ENCODE measurements around the gene TEDDM1. TPM values are rescaled to one million over a fixed set of nuclear protein-coding genes. Genes with fewer than 3 reads are reported as not detected.

The TEDDM1 gene
- total RNA-seq, 2 donors from 2014 or later = not detected

- H3K4me3 ChIP-seq = peak overlapping the region; percentile 76 to 87
- no peak for TF ChIP-seq CTCF (IDR thresholded peaks at IDR 0.05)
- H3K27ac ChIP-seq = peak overlapping the region; percentile 98 to 99
- H3K4me1 ChIP-seq = peaks cover 0 to 36% of the 10 kb centered on the region in 2 donors
- no peaks in the 10 kb centered on the region for H3K9me3 ChIP-seq
- no peaks in the 10 kb centered on the region for H3K27me3 ChIP-seq
- H3K36me3 ChIP-seq = peaks cover 15% of the 10 kb centered on the region
- DNase-seq (ENCODE audit: low spot score) = peak; percentile 62
Measured at GRCh38 chr1:182392050-182393028, 8.1 kb downstream of the TEDDM1 start.

- H3K4me1 ChIP-seq = peaks cover 0 to 38% of the 10 kb centered on the region in 2 donors
- peak; percentile 95 for DNase-seq (ENCODE audit: low spot score)
- peaks cover 23% of the 10 kb centered on the region for H3K36me3 ChIP-seq
Measured at GRCh38 chr1:182391362-182392049, 9.0 kb downstream of the TEDDM1 start, which contains the start of gene GLUL. TSS of gene GLUL (minus strand) at chr1:182391790. CDS start at chr1:182388737, 3,053 bp downstream.

GRCh38 chr1:182391028-182391361, 9.5 kb downstream of the TEDDM1 start:
- H3K4me3 ChIP-seq = peak overlapping the region; percentile 76 to 87
- peaks cover 28% of the 10 kb centered on the region for H3K36me3 ChIP-seq
- H3K9me3 ChIP-seq = no peaks in the 10 kb centered on the region
- H3K4me1 ChIP-seq = peaks cover 0 to 38% of the 10 kb centered on the region in 2 donors
- DNase-seq (ENCODE audit: low spot score) = no peak
- no peak for TF ChIP-seq CTCF (IDR thresholded peaks at IDR 0.05)
- H3K27me3 ChIP-seq = no peaks in the 10 kb centered on the region
- H3K27ac ChIP-seq = peak overlapping the region; percentile 98 to 99

More at GRCh38 chr1:182391362-182392049, 9.0 kb downstream of the TEDDM1 start, which contains the start of gene GLUL:
- TF ChIP-seq CTCF (IDR thresholded peaks at IDR 0.05) = peak in 1 of 2 donors; percentile 33
- Histone ChIP-seq H3K27me3 (no peaks in the 10 kb centered on the region), H3K27ac (peak within 1 kb of the TSS; percentile 98 to 99), H3K9me3 (no peaks in the 10 kb centered on the region), H3K4me3 (peak within 1 kb of the TSS; percentile 76 to 87)

GRCh38 chr1:182389619-182390047, 10.8 kb downstream of the TEDDM1 start:
- Histone ChIP-seq H3K4me1 (peaks cover 2 to 45% of the 10 kb centered on the region in 2 donors), H3K36me3 (peaks cover 42% of the 10 kb centered on the region), H3K27ac (peak overlapping the region; percentile 98 to 99), H3K9me3 (no peaks in the 10 kb centered on the region), H3K27me3 (no peaks in the 10 kb centered on the region), H3K4me3 (peak overlapping the region; percentile 76 to 87)
- DNase-seq (ENCODE audit: low spot score) = no peak
- no peak for TF ChIP-seq CTCF (IDR thresholded peaks at IDR 0.05)

GRCh38 chr1:182388392-182389134, 11.9 kb downstream of the TEDDM1 start:
- no peak for DNase-seq (ENCODE audit: low spot score)
- no peak for TF ChIP-seq CTCF (IDR thresholded peaks at IDR 0.05)
- Histone ChIP-seq H3K9me3 (no peaks in the 10 kb centered on the region), H3K4me3 (peak overlapping the region; percentile 76 to 87), H3K36me3 (peaks cover 52% of the 10 kb centered on the region), H3K27ac (peak overlapping the region; percentile 98 to 99), H3K4me1 (peaks cover 2 to 45% of the 10 kb centered on the region in 2 donors), H3K27me3 (no peaks in the 10 kb centered on the region)

Data from right atrium auricular region (tissue), 2 donors.